Stimulated activated CD4-positive, alpha-beta T cell treated with anti-CD3 and anti-CD28 coated beads, Interleukin-4, amount 100 ng/mL, for 4 hours (primary cell): ENCODE data around the gene PTRH1.
"Not testable (repeated sequence)": the region's sequence is repeated elsewhere in the genome, so short reads cannot be mapped to it uniquely, and the experiment has no call there.

Source experiments
- DNase-seq, 2 experiments: peaks; one replicate each; pipeline ENCODE4 v3.0.0-alpha.2; 2020

PTRH1 gene

GRCh38 chr9:127715470-127716337, at the start of gene PTRH1, which contains the start of gene TTC16:
Gene PTRH1 (minus strand): TSS chr9:127715663. CDS start chr9:127715639, 24 bp downstream.
Gene TTC16 (plus strand): TSS chr9:127716079. CDS start chr9:127716146, 67 bp downstream.
- peak; percentile 94 to 98 for DNase-seq

GRCh38 chr9:127763918-127764384, 48.5 kb upstream of the PTRH1 start:
- no peak for DNase-seq

- no peak for DNase-seq
Observed at GRCh38 chr9:127762111-127762676, 46.7 kb upstream of the PTRH1 start.

GRCh38 chr9:127761491-127761956, 46.1 kb upstream of the PTRH1 start:
- DNase-seq: no peak

GRCh38 chr9:127761061-127761460, 45.6 kb upstream of the PTRH1 start:
- no peak for DNase-seq

GRCh38 chr9:127758843-127759242, 43.4 kb upstream of the PTRH1 start:
- no peak for DNase-seq

GRCh38 chr9:127756776-127757175, 41.3 kb upstream of the PTRH1 start:
- not testable (repeated sequence) for DNase-seq

- DNase-seq: no peak
Observed at GRCh38 chr9:127756233-127756632, 40.8 kb upstream of the PTRH1 start.

- DNase-seq: no peak
Observed at GRCh38 chr9:127755061-127756060, 39.9 kb upstream of the PTRH1 start.

GRCh38 chr9:127754099-127755060, 38.9 kb upstream of the PTRH1 start:
- no peak for DNase-seq

GRCh38 chr9:127753622-127754021, 38.2 kb upstream of the PTRH1 start:
- DNase-seq: no peak

- DNase-seq: no peak
Observed at GRCh38 chr9:127753148-127753547, 37.7 kb upstream of the PTRH1 start.

- no peak for DNase-seq
Observed at GRCh38 chr9:127751269-127752054, 36.0 kb upstream of the PTRH1 start.

- DNase-seq: no peak
Observed at GRCh38 chr9:127749090-127749787, 33.8 kb upstream of the PTRH1 start.

- DNase-seq: no peak
Observed at GRCh38 chr9:127746959-127747569, 31.6 kb upstream of the PTRH1 start.

GRCh38 chr9:127744398-127745110, 29.1 kb upstream of the PTRH1 start:
- no peak for DNase-seq

GRCh38 chr9:127742435-127743088, 27.1 kb upstream of the PTRH1 start:
- no peak for DNase-seq

GRCh38 chr9:127741831-127742434, 26.5 kb upstream of the PTRH1 start:
- DNase-seq: no peak
